Transverse colon (tissue), 4 donors: ENCODE measurements around the gene ZNF324.

Source experiments
- EP300 ChIP-seq: sonication (generic); formaldehyde crosslinking; IDR thresholded peaks from one replicate; pipeline ENCODE4 v1.6.1; 2017; ENCODE audit warnings: antibody characterized with exemption, low read depth
- POLR2A ChIP-seq: fragments of 450-650 bp; IDR thresholded peaks from one replicate; pipeline ENCODE4 v1.6.1; 2016; ENCODE audit warnings: antibody characterized with exemption, mild to moderate bottlenecking, moderate library complexity
- POLR2AphosphoS5 ChIP-seq, 3 donors: sonication (generic); formaldehyde crosslinking; IDR thresholded peaks; one replicate each; pipeline ENCODE4 v1.6.1; 2016; ENCODE audit warnings: antibody characterized with exemption in 3 of 3
- TF ChIP-seq, protein P1 (sequence below), 5 experiments: fragments of 200-600 bp in 3 of 5; fragments of 450-650 bp in 2 of 5; sonication (generic) in 3 of 5; IDR thresholded peaks; 1 replicate in 2 of 5; 2 replicates in 3 of 5; pipeline ENCODE4 v1.5.1; 2016 to 2017; ENCODE audit warnings: antibody characterized with exemption in 5 of 5, inconsistent platforms in 3 of 5, mild to moderate bottlenecking in 2 of 5, moderate library complexity in 1 of 5

DNA sequence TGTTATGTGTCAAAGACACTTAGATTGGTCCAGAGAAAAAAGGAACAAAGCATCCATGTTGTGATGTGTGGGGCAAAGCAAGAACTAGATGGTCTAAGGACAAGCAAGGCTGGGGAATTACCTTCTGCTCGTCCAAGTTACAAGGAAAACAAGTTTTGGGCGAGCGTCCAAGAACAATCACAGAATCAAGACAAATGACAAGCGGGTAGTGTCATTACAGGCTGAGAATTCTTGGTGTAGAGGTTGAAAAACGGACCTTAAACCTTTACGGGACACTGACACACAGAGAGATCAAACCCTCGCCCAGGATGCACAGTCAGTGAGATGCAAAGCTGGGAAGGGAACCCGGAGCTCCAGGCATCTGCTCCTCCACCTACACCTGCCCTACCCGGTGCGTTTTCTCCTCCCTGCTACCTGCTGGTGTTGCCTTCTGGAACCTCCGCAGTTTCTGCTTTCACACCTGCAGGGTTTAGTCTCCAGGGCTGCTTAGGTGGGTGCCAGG is 16.0 kb upstream of the ZNF324 start:
- TF ChIP-seq EP300, result no peak
- TF ChIP-seq POLR2AphosphoS5 (IDR thresholded peaks at IDR 0.05), result no peak
- TF ChIP-seq, protein P1, sequence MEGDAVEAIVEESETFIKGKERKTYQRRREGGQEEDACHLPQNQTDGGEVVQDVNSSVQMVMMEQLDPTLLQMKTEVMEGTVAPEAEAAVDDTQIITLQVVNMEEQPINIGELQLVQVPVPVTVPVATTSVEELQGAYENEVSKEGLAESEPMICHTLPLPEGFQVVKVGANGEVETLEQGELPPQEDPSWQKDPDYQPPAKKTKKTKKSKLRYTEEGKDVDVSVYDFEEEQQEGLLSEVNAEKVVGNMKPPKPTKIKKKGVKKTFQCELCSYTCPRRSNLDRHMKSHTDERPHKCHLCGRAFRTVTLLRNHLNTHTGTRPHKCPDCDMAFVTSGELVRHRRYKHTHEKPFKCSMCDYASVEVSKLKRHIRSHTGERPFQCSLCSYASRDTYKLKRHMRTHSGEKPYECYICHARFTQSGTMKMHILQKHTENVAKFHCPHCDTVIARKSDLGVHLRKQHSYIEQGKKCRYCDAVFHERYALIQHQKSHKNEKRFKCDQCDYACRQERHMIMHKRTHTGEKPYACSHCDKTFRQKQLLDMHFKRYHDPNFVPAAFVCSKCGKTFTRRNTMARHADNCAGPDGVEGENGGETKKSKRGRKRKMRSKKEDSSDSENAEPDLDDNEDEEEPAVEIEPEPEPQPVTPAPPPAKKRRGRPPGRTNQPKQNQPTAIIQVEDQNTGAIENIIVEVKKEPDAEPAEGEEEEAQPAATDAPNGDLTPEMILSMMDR (IDR thresholded peaks at IDR 0.05), result no peak
- no peak for TF ChIP-seq POLR2A
